HG02852 (cell line): ENCODE measurements around the gene PCSK9.

Source experiments
- ATAC-seq: cut with Tn5 transposase; IDR thresholded peaks from one replicate; pipeline ENCODE4 v1.9.1; 2021; ENCODE audit warnings: mild to moderate bottlenecking, moderate library complexity; ENCODE audit not compliant: unreplicated experiment

PCSK9 gene

DNA sequence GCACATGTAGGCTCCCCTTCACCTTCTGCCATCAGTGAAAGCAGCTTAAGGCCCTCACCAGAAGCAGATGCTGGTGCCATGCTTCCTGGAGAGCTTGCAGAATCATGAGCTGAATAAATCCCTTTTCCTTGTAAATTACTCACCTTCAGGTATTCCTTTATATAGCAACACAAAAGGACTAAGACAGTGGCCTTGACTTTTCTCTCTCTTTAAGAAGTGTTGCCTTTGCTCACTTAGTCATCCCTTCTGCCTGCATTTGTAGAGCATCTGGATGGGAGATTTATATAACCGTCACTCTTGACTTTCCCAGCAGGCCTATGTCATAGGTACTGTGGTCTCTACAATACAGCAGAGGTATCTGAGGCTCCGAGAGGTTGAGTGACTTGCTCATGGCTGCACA, 3.7 kb downstream of the PCSK9 start:
- no peak for ATAC-seq

DNA sequence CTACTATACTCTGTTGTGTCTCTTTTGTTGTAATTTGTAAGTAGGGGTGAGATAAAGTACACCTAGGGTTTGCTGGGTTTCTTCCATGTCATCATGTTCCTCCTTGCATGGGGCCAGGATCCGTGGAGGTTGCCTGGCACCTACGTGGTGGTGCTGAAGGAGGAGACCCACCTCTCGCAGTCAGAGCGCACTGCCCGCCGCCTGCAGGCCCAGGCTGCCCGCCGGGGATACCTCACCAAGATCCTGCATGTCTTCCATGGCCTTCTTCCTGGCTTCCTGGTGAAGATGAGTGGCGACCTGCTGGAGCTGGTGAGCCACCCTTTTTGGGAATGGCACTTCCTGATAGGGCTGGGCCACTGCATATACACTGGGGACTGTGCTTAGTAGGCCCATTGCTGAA, 4.4 kb downstream of the PCSK9 start:
- no peak for ATAC-seq

DNA sequence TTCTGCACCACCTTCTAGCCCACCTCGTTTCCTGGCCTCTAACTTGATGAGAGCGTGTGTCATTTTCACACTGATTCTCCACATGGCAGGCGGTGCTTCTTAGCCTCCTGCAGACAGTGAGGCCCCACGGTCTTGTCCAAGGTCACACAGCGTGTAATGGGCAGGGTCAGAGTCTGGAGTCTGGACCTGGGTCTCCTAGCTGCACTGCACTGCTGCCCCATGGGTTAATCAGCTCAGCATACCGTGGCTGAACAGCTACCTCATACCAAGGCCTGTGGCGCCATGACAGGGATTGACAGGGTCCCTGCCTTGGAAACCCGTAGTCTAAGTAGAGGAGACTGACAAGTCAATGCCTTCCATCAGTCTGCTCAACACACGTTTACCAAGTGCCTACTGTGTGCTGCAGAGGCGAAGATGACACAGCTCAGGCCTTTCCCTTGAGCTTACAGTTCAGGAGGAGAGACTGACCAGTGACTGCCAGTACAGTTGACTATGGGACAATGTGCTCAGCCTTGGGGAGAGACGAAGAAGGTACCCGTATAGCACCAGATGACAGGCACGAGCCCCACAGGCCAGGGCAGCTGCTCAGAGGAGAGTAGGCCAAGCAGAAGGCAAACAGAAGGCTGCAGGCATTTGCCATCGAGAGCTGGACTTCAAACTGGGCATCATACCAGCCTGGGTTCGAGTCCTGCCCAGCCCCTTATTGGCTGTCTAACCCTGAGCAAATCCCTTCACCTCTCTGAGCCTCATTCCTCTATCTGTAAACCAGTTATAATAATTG, 5.5 kb downstream of the PCSK9 start:
- no peak for ATAC-seq

DNA sequence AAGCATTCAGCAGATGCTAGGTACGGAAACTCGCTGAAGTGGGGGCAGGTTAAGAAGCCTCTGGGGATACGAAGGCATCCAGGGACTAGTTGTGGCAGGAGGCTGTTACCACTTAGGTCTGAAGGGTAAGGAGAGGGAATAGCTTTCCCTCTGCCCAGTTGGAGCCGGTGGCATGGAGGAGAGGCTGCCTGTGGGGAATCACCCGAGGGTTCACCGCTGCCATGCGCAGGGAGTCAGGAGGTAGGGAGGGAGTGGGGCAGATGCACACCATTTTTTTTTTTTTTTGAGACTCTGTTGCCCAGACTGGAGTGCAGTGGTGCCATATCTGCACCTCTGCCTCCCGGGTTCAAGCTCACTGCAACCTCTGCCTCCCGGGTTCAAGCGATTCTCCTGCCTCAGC, 6.1 kb downstream of the PCSK9 start:
- no peak for ATAC-seq

DNA sequence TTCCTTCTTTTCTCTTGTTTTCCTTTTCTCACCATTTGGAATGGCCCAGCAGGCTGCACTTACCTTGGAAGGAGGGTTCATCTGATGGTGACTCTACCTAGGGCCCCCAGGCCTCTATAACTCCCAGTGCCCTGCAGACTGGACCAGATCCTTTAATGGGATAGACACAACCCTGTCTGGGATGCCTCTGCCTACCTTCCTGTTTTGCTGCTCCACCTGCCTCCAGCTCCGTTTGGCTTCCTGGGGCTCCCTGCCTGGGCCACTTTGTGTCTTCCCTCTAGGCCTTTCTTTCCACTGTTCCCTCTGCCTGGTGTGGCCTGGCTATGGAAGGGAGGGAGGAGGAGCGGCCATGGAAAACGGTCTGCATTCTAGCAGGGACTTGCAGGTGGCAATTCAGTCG, 7.5 kb downstream of the PCSK9 start:
- ATAC-seq: no peak

DNA sequence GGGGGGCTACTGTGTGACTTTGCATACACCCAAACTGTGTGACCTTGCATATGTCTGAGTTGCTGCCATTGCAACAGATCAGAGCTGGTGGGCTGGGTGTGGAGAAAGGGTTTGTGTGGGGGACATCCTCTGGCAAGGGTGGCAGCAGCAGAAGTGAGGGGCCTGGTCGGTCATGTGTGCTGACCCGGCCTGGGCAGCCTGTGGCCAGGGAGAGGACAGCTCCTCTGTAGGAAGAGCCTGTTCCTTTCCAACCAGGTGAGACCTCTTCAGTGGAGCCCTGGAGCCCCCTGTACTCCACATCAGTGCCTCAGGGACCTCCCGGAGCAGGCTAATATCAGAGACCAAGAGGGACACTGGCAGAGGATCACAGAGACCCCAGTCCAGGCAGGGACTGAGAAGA, 8.3 kb downstream of the PCSK9 start:
- no peak for ATAC-seq

DNA sequence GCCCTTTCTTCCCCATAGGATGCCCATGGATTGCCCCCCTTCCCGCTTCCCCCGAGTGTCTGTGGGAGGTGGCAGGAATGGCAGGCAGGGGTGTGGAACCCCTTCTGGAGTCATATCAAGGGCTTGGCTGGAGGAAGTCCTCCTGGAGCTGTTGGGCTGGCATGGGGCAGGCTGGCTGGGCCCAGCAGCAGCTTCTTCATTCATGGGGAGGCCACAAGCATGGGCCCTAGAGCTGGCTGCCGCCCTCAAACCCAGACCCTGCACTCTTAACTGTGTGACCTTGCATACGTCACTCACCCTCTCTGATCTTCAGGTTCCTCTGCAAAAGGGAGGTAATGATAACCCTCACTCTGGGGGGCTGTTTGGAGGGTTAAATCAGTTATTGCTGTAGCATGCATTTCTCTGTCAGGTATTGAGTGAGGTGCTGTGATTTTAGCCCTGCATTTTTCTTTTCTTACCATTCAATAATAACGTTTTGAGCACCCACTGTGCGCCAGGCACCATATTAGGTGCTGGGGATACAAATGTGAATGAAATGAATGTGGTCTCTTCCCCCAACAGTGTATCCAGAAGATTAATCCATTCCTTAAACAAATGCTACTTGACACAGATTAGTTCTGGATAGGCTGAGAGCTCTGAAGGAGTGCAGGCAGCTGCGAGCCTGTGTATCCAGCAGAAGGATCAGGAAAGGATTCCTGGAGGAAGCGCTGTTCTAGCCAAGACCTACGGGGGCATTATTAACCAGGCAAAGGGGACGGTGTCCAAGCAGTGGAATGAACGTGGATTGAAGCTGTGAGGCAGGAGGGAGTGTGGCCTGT, 9.3 kb downstream of the PCSK9 start:
- ATAC-seq: no peak

DNA sequence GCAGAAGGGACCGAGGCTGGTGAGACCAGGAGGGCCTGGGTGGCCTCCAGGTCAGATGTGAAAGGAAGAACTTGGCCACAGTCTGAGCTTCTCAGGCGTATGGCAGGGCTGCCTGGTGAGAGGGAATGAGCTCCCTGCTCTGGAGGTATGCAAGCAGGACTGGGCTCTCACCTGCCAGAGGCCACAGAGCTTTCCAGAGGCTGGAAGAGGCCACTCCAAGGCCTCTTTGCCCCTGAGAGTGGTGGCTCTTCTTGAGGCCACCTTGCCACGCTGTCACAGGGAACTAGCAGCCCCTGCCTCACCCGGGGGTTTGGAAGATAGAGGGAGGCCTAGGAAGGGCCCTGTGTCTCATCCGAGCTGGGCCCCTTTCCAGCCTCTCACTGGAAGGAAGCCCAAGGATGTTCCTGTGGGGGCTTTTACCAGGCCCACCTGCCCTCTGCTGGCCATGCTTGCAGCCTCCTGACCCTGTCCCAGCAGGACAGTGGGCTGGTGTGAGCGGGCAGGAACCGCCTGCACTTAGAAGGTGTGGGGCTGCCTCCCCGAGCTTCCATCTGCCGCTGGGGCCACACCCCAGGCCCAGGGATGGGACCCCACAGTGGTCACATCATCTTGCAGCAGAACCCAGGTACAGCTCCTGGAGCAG, 10.0 kb downstream of the PCSK9 start:
- no peak for ATAC-seq

DNA sequence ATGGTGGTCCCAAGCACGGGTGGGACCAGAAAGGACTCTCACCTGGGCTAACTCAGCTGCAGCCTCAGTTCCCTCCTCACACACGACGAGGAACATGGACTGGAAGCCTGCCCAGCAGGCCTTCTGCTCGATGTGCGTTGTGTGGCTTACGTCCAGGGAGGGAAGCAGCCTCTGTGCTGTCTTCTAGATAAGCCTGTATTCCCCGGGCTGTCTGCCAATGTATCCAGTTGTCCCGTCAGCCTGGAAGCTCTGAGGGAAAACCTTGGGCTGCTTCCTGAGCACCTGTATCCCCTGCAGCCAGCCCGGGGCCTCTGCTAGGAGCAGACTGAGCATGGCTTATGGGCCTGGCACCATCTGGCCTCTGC, 10.5 kb downstream of the PCSK9 start:
- no peak for ATAC-seq

DNA sequence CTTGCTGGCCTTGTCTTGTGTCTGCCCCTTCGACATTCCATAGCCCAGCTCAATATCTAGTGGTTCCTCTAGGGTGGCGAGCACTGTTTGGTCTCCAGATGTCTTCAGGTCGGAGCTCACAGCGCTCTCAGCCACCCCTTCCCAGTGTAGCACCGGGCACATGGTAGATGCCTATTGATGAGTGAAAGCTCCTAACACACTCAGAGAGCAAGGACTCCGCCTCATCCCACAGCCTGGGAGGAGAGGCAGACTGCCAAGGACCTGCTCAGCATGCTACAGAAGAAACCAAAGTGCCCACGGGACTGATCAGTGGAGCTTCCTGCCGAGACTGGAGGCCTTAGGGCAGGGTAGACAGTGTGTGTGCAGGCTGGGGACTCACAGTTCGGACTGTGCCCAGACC, 10.9 kb downstream of the PCSK9 start:
- ATAC-seq: no peak

DNA sequence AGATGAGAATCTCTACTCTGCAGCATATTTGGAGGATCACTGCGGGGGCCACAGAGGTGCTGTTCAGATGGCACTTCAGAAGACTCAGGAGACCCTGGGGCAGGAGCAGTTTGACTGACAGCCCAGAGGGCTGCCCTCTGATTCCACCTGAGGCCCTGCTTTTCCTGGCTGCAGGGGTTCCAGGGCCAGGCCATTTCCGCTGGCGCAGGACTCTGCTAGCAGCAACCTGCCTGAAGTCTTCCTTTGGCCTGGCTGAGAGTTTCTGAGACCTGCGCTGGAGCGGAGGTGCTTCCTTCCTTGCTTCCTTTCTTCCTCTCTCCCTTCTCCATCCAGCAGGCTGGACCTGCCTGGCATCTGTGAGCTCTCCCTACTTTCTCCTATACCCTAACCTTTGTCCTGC, 11.8 kb downstream of the PCSK9 start:
- ATAC-seq: no peak

DNA sequence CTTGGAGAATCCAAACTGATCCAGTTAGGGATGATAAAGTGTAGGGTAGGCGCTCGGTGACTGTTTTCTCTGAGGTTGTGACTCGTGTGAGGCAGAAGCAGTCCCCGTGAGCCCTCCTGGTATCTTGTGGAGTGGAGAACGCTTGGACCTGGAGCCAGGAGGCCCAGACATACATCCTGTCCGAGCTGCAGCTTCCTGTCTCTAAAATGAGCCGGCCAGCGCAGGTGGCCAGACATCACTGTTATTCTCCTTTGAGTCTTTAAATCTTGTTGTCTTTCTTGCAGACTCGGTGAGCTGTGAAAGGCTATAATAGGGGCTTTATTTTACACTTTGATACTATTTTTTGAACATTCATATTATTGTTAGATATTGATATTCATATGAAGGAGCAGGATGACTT, 12.3 kb downstream of the PCSK9 start:
- no peak for ATAC-seq

DNA sequence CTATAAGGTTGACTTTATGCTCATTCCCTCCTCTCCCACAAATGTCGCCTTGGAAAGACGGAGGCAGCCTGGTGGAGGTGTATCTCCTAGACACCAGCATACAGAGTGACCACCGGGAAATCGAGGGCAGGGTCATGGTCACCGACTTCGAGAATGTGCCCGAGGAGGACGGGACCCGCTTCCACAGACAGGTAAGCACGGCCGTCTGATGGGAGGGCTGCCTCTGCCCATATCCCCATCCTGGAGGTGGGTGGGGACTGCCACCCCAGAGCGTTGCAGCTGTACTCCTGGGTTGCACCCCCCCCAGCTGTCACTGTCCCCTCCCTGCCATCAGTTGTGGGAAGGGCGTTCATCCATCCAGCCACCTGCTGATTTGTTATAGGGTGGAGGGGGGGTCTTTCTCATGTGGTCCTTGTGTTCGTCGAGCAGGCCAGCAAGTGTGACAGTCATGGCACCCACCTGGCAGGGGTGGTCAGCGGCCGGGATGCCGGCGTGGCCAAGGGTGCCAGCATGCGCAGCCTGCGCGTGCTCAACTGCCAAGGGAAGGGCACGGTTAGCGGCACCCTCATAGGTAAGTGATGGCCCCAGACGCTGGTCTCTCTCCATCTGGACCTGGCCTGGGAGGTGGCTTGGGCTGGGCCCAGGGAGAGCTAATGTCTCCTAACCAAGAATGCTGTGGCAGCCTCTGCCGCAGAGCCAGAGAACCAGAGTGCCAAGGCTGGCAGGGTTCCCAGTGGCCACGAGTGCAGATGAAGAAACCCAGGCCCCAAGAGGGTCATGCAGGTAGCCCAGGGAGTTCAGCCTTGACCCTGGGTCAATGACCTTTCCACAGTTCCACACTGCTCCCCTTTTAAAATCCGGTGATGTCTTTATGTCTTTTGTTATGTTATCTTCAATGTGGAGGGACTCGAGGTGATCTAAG, 13.1 kb downstream of the PCSK9 start:
- ATAC-seq: no peak

DNA sequence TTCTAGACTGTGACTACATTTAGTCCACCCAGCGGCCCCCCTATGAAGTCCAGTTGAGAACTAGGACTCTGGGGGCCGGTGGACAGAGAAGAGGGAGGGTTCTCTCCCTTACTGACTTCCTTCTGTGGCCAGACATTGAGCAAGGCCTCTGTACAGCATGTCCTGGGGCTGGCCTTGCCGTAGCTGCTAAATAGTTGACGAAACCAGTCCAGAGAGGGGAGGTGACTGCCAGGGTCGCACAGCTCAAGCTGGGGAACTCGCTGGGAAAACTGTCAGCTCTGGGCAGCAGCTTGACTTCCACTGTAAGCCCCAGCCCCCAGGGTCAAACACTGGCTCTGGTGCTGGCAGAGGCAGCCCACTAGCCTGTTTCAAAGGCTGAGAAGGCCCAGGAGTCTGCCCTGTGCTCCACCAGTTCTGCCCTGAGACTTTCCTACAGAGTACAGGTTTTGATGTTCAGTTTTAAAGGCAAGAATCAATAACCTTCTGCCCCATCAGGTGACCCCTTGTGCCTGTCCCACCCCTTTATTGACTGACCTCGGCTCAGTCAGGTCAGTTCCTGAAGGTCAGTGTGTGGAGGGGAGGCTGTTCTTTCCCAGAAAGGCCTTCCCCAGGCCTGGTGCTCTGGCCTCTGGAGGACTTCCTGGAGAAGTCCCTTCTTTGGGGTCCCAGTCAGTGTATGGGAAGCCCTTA, 14.1 kb downstream of the PCSK9 start:
- no peak for ATAC-seq

DNA sequence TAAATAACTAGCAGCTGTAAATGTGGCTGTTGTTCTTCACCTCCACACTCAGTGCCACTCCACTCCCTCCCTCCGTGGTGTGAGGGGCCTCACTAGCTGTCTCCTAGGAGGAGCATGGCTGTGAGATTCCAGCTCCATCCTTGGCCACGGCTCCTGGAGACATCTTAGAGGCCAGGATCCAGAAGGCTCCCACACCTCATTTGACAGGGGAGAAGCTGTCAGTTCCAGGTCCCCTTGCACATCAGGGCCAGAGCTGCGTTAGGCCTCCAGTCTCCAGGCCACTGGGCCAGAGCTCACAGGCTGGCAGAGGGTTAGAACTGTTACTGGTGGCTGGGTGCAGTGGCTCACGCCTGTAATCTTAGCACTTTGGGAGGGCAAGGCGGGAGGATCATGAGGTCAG, 15.0 kb downstream of the PCSK9 start:
- no peak for ATAC-seq

DNA sequence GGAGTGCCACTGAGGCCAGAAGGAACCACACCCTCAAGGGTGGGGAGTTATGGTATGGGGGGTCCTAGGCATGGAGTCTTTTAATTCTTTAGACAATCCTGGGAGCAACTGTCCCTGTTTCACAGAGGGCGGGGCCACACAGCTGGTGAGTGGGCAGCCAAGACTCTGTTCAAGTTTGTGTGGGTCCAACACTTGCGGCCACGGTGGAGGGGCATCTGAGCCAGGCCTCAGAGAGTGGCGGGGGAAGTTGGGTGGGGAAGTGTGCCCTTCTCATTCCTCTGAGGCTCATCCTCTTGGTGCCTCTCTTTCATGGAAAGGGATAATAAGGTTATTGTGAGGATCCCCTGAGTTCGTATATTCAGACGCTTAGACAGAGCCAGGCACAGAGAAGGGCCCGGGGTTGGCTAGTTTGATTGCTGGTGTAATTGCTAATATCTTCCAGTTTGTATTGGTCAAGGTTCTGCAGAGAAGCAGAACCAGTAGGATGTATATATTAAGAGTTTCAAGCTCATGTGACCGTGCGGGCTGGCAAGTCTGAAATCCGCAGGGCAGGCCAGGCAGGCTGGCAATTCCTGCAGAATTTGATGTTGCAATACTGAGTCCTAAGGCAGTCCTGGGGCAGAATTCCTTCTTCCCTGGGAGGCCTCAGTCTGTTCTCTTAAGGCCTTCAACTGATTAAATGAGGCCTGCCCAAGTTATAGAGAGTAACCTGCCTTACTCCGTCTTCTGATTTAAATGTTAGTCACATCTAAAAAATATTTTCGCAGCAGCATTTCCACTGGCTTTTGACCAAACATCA, 15.9 kb downstream of the PCSK9 start:
- ATAC-seq: no peak

DNA sequence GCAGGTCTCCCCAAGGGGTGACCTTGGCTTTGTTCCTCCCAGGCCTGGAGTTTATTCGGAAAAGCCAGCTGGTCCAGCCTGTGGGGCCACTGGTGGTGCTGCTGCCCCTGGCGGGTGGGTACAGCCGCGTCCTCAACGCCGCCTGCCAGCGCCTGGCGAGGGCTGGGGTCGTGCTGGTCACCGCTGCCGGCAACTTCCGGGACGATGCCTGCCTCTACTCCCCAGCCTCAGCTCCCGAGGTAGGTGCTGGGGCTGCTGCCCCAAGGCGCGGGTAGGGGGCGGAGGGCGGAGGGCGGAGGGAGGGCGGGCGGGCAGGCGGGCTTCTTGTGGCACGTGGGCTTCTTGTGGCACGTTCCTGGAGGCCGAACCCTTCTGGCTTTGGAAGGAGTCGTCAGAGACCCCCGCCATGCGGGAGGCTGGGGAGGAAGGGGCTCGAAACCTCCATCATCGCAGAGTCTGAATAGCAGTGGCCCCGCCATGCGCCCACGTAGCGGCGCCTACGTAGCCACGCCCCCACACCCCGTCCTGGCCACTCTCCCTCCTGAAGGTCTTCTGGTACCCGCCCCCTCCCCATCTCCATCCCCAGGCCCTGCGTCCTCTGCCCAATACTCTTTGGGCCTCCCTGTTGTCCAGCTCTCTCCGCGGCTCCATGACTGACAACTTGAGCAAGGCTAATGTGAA, 16.7 kb downstream of the PCSK9 start:
- no peak for ATAC-seq

DNA sequence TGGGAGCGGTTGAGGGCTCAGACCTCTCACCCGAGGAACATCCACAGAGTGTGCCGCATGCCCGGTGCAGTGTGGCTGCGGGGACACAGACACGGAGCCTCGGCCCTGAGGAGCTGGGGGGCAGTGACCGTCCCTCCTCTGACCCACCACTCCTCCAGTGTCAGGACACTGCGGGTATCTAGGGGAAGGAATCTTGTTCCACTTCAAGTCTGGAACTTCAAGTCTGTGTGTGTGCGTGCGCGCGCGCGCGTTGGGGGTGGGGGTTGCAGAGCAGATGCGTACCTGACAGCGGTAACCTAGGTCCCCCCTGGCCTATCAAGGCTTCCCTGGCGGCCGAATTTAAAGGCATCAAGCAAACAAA, 17.3 kb downstream of the PCSK9 start:
- no peak for ATAC-seq
